ENCODE measurements around the gene KCNK10. TPM values are rescaled to one million over a fixed set of nuclear protein-coding genes. Genes with fewer than 3 reads are reported as not detected.

KCNK10 gene
- total and polyA plus RNA-seq, 2 donors from 2014 or later, result 0.54 to 1.1 TPM

- no peak for FAIRE-seq
- H3K36me3 ChIP-seq (ENCODE audit: control insufficient read depth in 2 of 3, insufficient read depth in 3 of 3, low read length in 3 of 3), result no peaks in the 10 kb centered on the region
- no peak overlapping the region for H3K9ac ChIP-seq (ENCODE audit: low read length in 3 of 3)
- H3K4me3 ChIP-seq (ENCODE audit: low read length in 3 of 3), result no peak overlapping the region
- no peaks in the 10 kb centered on the region for H3K9me3 ChIP-seq (ENCODE audit: control insufficient read depth in 2 of 3, insufficient read depth in 1 of 3, low read length in 3 of 3)
- DNase-seq, result no peak
- TF ChIP-seq, protein P1, sequence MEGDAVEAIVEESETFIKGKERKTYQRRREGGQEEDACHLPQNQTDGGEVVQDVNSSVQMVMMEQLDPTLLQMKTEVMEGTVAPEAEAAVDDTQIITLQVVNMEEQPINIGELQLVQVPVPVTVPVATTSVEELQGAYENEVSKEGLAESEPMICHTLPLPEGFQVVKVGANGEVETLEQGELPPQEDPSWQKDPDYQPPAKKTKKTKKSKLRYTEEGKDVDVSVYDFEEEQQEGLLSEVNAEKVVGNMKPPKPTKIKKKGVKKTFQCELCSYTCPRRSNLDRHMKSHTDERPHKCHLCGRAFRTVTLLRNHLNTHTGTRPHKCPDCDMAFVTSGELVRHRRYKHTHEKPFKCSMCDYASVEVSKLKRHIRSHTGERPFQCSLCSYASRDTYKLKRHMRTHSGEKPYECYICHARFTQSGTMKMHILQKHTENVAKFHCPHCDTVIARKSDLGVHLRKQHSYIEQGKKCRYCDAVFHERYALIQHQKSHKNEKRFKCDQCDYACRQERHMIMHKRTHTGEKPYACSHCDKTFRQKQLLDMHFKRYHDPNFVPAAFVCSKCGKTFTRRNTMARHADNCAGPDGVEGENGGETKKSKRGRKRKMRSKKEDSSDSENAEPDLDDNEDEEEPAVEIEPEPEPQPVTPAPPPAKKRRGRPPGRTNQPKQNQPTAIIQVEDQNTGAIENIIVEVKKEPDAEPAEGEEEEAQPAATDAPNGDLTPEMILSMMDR (IDR thresholded peaks at IDR 0.05; ENCODE audit: borderline replicate concordance, extremely low read depth, insufficient read depth), result no peak
- no peaks in the 10 kb centered on the region for H3K4me1 ChIP-seq (ENCODE audit: control insufficient read depth in 2 of 3, insufficient read depth in 2 of 3, low read depth in 1 of 3, low read length in 3 of 3)
- intact Hi-C loops (cut with DNase I), result no loop called here
- no peaks in the 10 kb centered on the region for H3K27me3 ChIP-seq (ENCODE audit: control insufficient read depth, insufficient read depth, low read length)
- no peak overlapping the region for H3K27ac ChIP-seq (ENCODE audit: low read depth in 2 of 2, low read length in 2 of 2)
These were observed 19.9 kb upstream of the KCNK10 start for GRCh38 chr14:88342980-88343379.

GRCh38 chr14:88340357-88340756 lies 17.3 kb upstream of the KCNK10 start:
- Histone ChIP-seq H3K27me3 (ENCODE audit: control insufficient read depth, insufficient read depth, low read length) (no peaks in the 10 kb centered on the region), H3K4me1 (ENCODE audit: control insufficient read depth in 2 of 3, insufficient read depth in 2 of 3, low read depth in 1 of 3, low read length in 3 of 3) (no peaks in the 10 kb centered on the region), H3K36me3 (ENCODE audit: control insufficient read depth in 2 of 3, insufficient read depth in 3 of 3, low read length in 3 of 3) (no peaks in the 10 kb centered on the region), H3K27ac (ENCODE audit: low read depth in 2 of 2, low read length in 2 of 2) (no peak overlapping the region), H3K9me3 (ENCODE audit: control insufficient read depth in 2 of 3, insufficient read depth in 1 of 3, low read length in 3 of 3) (no peaks in the 10 kb centered on the region), H3K9ac (ENCODE audit: low read length in 3 of 3) (no peak overlapping the region), H3K4me3 (ENCODE audit: low read length in 3 of 3) (no peak overlapping the region)
- peak; percentile 99 for FAIRE-seq
- TF ChIP-seq, protein P1 (IDR thresholded peaks at IDR 0.05; ENCODE audit: borderline replicate concordance, extremely low read depth, insufficient read depth), result no peak
- intact Hi-C loops (cut with DNase I), result no loop called here
- DNase-seq, result no peak

- H3K9ac ChIP-seq (ENCODE audit: low read length in 3 of 3), result no peak overlapping the region
- no peaks in the 10 kb centered on the region for H3K27me3 ChIP-seq (ENCODE audit: control insufficient read depth, insufficient read depth, low read length)
- H3K27ac ChIP-seq (ENCODE audit: low read depth in 2 of 2, low read length in 2 of 2), result no peak overlapping the region
- DNase-seq, result no peak
- TF ChIP-seq, protein P1 (IDR thresholded peaks at IDR 0.05; ENCODE audit: borderline replicate concordance, extremely low read depth, insufficient read depth), result no peak
- H3K36me3 ChIP-seq (ENCODE audit: control insufficient read depth in 2 of 3, insufficient read depth in 3 of 3, low read length in 3 of 3), result no peaks in the 10 kb centered on the region
- intact Hi-C loops (cut with DNase I), result no loop called here
- H3K4me1 ChIP-seq (ENCODE audit: control insufficient read depth in 2 of 3, insufficient read depth in 2 of 3, low read depth in 1 of 3, low read length in 3 of 3), result no peaks in the 10 kb centered on the region
- FAIRE-seq, result no peak
- H3K4me3 ChIP-seq (ENCODE audit: low read length in 3 of 3), result no peak overlapping the region
- H3K9me3 ChIP-seq (ENCODE audit: control insufficient read depth in 2 of 3, insufficient read depth in 1 of 3, low read length in 3 of 3), result no peaks in the 10 kb centered on the region
These were observed 10.0 kb upstream of the KCNK10 start for GRCh38 chr14:88333036-88333435.

- TF ChIP-seq, protein P1 (IDR thresholded peaks at IDR 0.05; ENCODE audit: borderline replicate concordance, extremely low read depth, insufficient read depth), result no peak
- FAIRE-seq (no peak), DNase-seq (no peak)
- intact Hi-C loops (cut with DNase I), result no loop called here
- Histone ChIP-seq H3K27me3 (ENCODE audit: control insufficient read depth, insufficient read depth, low read length) (peaks cover 33% of the 10 kb centered on the region), H3K36me3 (ENCODE audit: control insufficient read depth in 2 of 3, insufficient read depth in 3 of 3, low read length in 3 of 3) (no peaks in the 10 kb centered on the region), H3K9me3 (ENCODE audit: control insufficient read depth in 2 of 3, insufficient read depth in 1 of 3, low read length in 3 of 3) (no peaks in the 10 kb centered on the region), H3K4me3 (ENCODE audit: low read length in 3 of 3) (no peak overlapping the region), H3K27ac (ENCODE audit: low read depth in 2 of 2, low read length in 2 of 2) (no peak overlapping the region), H3K9ac (ENCODE audit: low read length in 3 of 3) (no peak overlapping the region), H3K4me1 (ENCODE audit: control insufficient read depth in 2 of 3, insufficient read depth in 2 of 3, low read depth in 1 of 3, low read length in 3 of 3) (no peaks in the 10 kb centered on the region)
These were observed 4.4 kb upstream of the KCNK10 start for GRCh38 chr14:88327497-88327896.

All from kidney (tissue), 14 donors.